Panc1 (cell line): ENCODE data around the gene PRPF4. TPM values are rescaled to one million over a fixed set of nuclear protein-coding genes. Genes with fewer than 3 reads are reported as not detected.

Source experiments
- ATAC-seq: fragments of 200-7000 bp; cut with Tn5 transposase; 2 replicates; pipeline ENCODE4 v1.9.1; 2020; ENCODE audit warnings: mild to moderate bottlenecking, moderate library complexity
- BruUV-seq: library from RNA; stranded (reverse); fragments of 400-500 nt; replicated peaks from 2 replicates; lab custom pipeline; 2021; lab: Mats Ljungman, UMichigan
- CTCF ChIA-PET: fragments of 300-600 bp; sonication (Branson Sonifier 250); formaldehyde crosslinking; loops from one replicate; lab custom pipeline; 2022; ENCODE audit warnings: antibody characterized with exemption; lab: Charles Lee
- POLR2A ChIA-PET: fragments of 300-600 bp; sonication (Branson Sonifier 250); formaldehyde crosslinking; loops from one replicate; lab custom pipeline; 2022; ENCODE audit warnings: antibody characterized with exemption; lab: Charles Lee
- DNase-seq: peaks from one replicate; pipeline ENCODE4 v3.0.0-alpha.2; 2010; ENCODE audit warnings: low read depth, low spot score
- H3K27ac ChIP-seq: 2 replicates; pipeline ENCODE4 v1.5.1; 2011; ENCODE audit warnings: mild to moderate bottlenecking, low read length, inconsistent platforms
- H3K27me3 ChIP-seq: fragments of 200-500 bp; sonication (Bioruptor generic); 2 replicates; pipeline ENCODE4 v1.6.0; 2014; ENCODE audit warnings: low read length, inconsistent platforms; ENCODE audit not compliant: control insufficient read depth, insufficient read depth
- H3K36me3 ChIP-seq: fragments of 200-500 bp; sonication (Bioruptor generic); 2 replicates; pipeline ENCODE4 v1.5.1; 2014; ENCODE audit warnings: inconsistent platforms, mild to moderate bottlenecking, low read length, moderate library complexity; ENCODE audit not compliant: control insufficient read depth, insufficient read depth
- H3K4me1 ChIP-seq: 2 replicates; pipeline ENCODE4 v1.5.1; 2011; ENCODE audit warnings: inconsistent platforms, mild to moderate bottlenecking, low read length, moderate library complexity; ENCODE audit not compliant: control insufficient read depth, insufficient read depth
- H3K4me3 ChIP-seq, 2 experiments: 2 replicates each; pipeline ENCODE4 v1.5.1; 2011 to 2012; ENCODE audit warnings: low read depth in 2 of 2, low read length in 2 of 2, mild to moderate bottlenecking in 2 of 2, inconsistent platforms in 1 of 2, moderate library complexity in 1 of 2
- H3K9me3 ChIP-seq: fragments of 200-500 bp; sonication (Bioruptor generic); 2 replicates; pipeline ENCODE4 v1.5.1; 2014; ENCODE audit warnings: low read depth, mild to moderate bottlenecking, inconsistent platforms, low read length, moderate library complexity; ENCODE audit not compliant: control insufficient read depth, insufficient read depth
- POLR2AphosphoS5 ChIP-seq: IDR thresholded peaks from 2 replicates; pipeline ENCODE4 v1.6.1; 2012; ENCODE audit warnings: mild to moderate bottlenecking, low read depth, low read length, moderate library complexity
- REST ChIP-seq, 2 experiments: IDR thresholded peaks; 2 replicates each; pipeline ENCODE4 v1.6.1; 2011 to 2012; ENCODE audit warnings: low read depth in 2 of 2, control low read depth in 1 of 2, low read length in 1 of 2, mild to moderate bottlenecking in 1 of 2, moderate library complexity in 1 of 2; ENCODE audit not compliant: insufficient read depth in 1 of 2
- SIN3A ChIP-seq: IDR thresholded peaks from 2 replicates; pipeline ENCODE4 v1.6.1; 2012; ENCODE audit warnings: low read depth, mild to moderate bottlenecking, low read length, moderate library complexity, borderline replicate concordance; ENCODE audit not compliant: insufficient read depth
- TCF7L2 ChIP-seq: IDR thresholded peaks from 2 replicates; pipeline ENCODE4 v1.6.1; 2011; ENCODE audit warnings: mild to moderate bottlenecking, low read depth, low read length, inconsistent platforms
- in situ Hi-C: cut with HindIII; loops from 2 replicates; pipeline ENCODE4 v1.10.0; 2016; ENCODE audit warnings: low sequenced_read_pairs, low pct_unique_long_range_greater_than_20kb
- intact Hi-C: fragments of 100-400 bp; cut with micrococcal nuclease; formaldehyde crosslinking; loops from one replicate; pipeline ENCODE4 v1.10.0; 2022; ENCODE audit not compliant: unreplicated experiment
- total RNA-seq: library from RNA; stranded (reverse); gene quantifications from one replicate; pipeline ENCODE4 v1.2.1, GENCODE V29; 2021; ENCODE audit not compliant: unreplicated experiment
- TF ChIP-seq, protein P1 (sequence below): fragments of 450-650 bp; IDR thresholded peaks from 2 replicates; pipeline ENCODE4 v1.5.1; 2017; ENCODE audit warnings: mild to moderate bottlenecking

PRPF4 gene
- total RNA-seq, 1 experiment from 2014 or later, result 28.9 TPM

DNA sequence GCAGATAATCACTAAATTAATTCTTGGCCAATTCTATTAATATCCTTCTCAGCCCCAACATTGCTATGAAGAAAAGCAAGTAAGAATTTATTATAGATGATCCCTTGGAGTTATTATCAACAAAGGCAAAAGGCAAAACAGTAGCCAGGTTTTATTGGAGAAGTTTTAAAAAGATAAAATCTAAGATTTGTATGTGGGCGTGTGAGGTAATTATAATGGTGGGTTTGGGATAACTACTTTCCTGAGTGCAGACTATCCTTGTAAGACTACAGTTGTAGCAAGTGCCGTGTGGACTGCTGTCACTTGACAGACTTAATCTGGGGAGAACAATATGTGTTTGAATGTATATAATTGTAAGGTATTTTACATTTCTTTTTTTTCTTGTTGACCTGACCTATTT lies 30.9 kb upstream of the PRPF4 start:
- in situ Hi-C loops, result no loop called here
- no peak overlapping the region for H3K27ac ChIP-seq
- H3K27me3 ChIP-seq, result no peaks in the 10 kb centered on the region
- DNase-seq, result no peak
- ChIA-PET POLR2A (no interaction called here), CTCF (no interaction called here)
- intact Hi-C loops, result no loop called here
- no peaks in the 10 kb centered on the region for H3K4me1 ChIP-seq
- no peaks in the 10 kb centered on the region for H3K9me3 ChIP-seq
- no peaks in the 10 kb centered on the region for H3K36me3 ChIP-seq
- BruUV-seq, result no TSS peak
- H3K4me3 ChIP-seq, result no peak overlapping the region
- TF ChIP-seq SIN3A (no peak), REST (IDR thresholded peaks at IDR 0.05; ENCODE audit: insufficient read depth in 1 of 2, low read depth in 2 of 2, low read length in 1 of 2) (no peak), POLR2AphosphoS5 (no peak), TCF7L2 (no peak)
- TF ChIP-seq, protein P1, sequence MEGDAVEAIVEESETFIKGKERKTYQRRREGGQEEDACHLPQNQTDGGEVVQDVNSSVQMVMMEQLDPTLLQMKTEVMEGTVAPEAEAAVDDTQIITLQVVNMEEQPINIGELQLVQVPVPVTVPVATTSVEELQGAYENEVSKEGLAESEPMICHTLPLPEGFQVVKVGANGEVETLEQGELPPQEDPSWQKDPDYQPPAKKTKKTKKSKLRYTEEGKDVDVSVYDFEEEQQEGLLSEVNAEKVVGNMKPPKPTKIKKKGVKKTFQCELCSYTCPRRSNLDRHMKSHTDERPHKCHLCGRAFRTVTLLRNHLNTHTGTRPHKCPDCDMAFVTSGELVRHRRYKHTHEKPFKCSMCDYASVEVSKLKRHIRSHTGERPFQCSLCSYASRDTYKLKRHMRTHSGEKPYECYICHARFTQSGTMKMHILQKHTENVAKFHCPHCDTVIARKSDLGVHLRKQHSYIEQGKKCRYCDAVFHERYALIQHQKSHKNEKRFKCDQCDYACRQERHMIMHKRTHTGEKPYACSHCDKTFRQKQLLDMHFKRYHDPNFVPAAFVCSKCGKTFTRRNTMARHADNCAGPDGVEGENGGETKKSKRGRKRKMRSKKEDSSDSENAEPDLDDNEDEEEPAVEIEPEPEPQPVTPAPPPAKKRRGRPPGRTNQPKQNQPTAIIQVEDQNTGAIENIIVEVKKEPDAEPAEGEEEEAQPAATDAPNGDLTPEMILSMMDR, result no peak
- no peak for ATAC-seq

- no peak for TF ChIP-seq POLR2AphosphoS5
- Histone ChIP-seq H3K27ac (no peak overlapping the region), H3K4me3 (no peak overlapping the region), H3K36me3 (no peaks in the 10 kb centered on the region), H3K9me3 (no peaks in the 10 kb centered on the region), H3K4me1 (no peaks in the 10 kb centered on the region), H3K27me3 (no peaks in the 10 kb centered on the region)
- DNase-seq (no peak), ATAC-seq (no peak)
- intact Hi-C loops (no loop called here), in situ Hi-C loops (no loop called here)
- CTCF ChIA-PET, result no interaction called here
- no TSS peak for BruUV-seq
- POLR2A ChIA-PET, result no interaction called here
Observed at GRCh38 chr9:113245894-113246293, 29.6 kb upstream of the PRPF4 start.

GRCh38 chr9:113246928-113247327 lies 28.5 kb upstream of the PRPF4 start:
- intact Hi-C loops, result no loop called here
- ChIA-PET CTCF (no interaction called here), POLR2A (no interaction called here)
- H3K4me3 ChIP-seq, result no peak overlapping the region
- no peaks in the 10 kb centered on the region for H3K9me3 ChIP-seq
- DNase-seq (no peak), ATAC-seq (no peak)
- H3K27ac ChIP-seq, result no peak overlapping the region
- no peaks in the 10 kb centered on the region for H3K36me3 ChIP-seq
- BruUV-seq, result no TSS peak
- no peaks in the 10 kb centered on the region for H3K27me3 ChIP-seq
- in situ Hi-C loops, result no loop called here
- TF ChIP-seq SIN3A (no peak), REST (IDR thresholded peaks at IDR 0.05; ENCODE audit: insufficient read depth in 1 of 2, low read depth in 2 of 2, low read length in 1 of 2) (no peak), POLR2AphosphoS5 (no peak), TCF7L2 (no peak)
- TF ChIP-seq, protein P1, result no peak
- H3K4me1 ChIP-seq, result no peaks in the 10 kb centered on the region
